Measurements from ENCODE around the gene AMPD3. TPM values are rescaled to one million over a fixed set of nuclear protein-coding genes. Genes with fewer than 3 reads are reported as not detected.
"Not testable (repeated sequence)": the region's sequence is repeated elsewhere in the genome, so short reads cannot be mapped to it uniquely, and the experiment has no call there.

Gene AMPD3
- total RNA-seq, 1 experiment from 2014 or later = 12.5 TPM

DNA sequence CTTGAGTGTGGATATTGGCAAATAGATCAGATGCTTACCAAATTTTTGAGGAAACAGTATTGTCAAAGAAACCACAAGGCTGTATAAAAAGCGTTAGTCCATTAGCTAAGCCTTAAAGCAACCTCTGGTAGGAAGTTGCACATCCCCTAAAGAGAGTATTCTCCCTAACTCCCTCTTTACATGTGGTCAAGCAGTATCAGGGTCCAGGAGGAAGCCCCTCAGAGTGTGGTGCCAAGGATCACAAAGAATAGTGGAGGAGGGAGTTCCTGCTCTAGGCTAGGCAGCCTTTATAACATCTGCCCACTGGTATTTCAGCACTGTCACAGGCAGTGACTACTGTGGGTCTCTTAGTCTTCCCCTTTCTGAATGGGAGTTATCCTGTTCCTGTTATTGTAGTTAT is 18.8 kb upstream of the AMPD3 start:
- ATAC-seq = 0 out of 2 replicates have a peak, but pooled peaks have one; percentile 60
- intact Hi-C loops (cut with micrococcal nuclease; ENCODE audit: unreplicated experiment) (no loop called here), in situ Hi-C loops (cut with HindIII; ENCODE audit: low pct_unique_long_range_greater_than_20kb, low sequenced_read_pairs) (no loop called here)
- ChIA-PET CTCF (interaction anchor here (0.7 kb wide), 1 partner anchor 22 kb away, joined by 8 read pairs; no protein-coding TSS in a partner anchor), POLR2A (no interaction called here)
- H3K27ac ChIP-seq (ENCODE audit: low read length) = no peak overlapping the region
- H3K36me3 ChIP-seq (ENCODE audit: control insufficient read depth, insufficient read depth, low read length) = no peaks in the 10 kb centered on the region
- BruUV-seq (replicated peaks) = no TSS peak
- TF ChIP-seq POLR2AphosphoS5 (IDR thresholded peaks at IDR 0.05; ENCODE audit: low read depth, low read length) (no peak), SIN3A (IDR thresholded peaks at IDR 0.05; ENCODE audit: borderline replicate concordance, insufficient read depth, low read depth, low read length) (no peak), TCF7L2 (IDR thresholded peaks at IDR 0.05; ENCODE audit: low read depth, low read length) (no peak)
- TF ChIP-seq, protein P1, sequence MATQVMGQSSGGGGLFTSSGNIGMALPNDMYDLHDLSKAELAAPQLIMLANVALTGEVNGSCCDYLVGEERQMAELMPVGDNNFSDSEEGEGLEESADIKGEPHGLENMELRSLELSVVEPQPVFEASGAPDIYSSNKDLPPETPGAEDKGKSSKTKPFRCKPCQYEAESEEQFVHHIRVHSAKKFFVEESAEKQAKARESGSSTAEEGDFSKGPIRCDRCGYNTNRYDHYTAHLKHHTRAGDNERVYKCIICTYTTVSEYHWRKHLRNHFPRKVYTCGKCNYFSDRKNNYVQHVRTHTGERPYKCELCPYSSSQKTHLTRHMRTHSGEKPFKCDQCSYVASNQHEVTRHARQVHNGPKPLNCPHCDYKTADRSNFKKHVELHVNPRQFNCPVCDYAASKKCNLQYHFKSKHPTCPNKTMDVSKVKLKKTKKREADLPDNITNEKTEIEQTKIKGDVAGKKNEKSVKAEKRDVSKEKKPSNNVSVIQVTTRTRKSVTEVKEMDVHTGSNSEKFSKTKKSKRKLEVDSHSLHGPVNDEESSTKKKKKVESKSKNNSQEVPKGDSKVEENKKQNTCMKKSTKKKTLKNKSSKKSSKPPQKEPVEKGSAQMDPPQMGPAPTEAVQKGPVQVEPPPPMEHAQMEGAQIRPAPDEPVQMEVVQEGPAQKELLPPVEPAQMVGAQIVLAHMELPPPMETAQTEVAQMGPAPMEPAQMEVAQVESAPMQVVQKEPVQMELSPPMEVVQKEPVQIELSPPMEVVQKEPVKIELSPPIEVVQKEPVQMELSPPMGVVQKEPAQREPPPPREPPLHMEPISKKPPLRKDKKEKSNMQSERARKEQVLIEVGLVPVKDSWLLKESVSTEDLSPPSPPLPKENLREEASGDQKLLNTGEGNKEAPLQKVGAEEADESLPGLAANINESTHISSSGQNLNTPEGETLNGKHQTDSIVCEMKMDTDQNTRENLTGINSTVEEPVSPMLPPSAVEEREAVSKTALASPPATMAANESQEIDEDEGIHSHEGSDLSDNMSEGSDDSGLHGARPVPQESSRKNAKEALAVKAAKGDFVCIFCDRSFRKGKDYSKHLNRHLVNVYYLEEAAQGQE (IDR thresholded peaks at IDR 0.05; ENCODE audit: insufficient read depth in 1 of 2, low read depth in 2 of 2, low read length in 1 of 2) = no peak
- TF ChIP-seq, protein P2, sequence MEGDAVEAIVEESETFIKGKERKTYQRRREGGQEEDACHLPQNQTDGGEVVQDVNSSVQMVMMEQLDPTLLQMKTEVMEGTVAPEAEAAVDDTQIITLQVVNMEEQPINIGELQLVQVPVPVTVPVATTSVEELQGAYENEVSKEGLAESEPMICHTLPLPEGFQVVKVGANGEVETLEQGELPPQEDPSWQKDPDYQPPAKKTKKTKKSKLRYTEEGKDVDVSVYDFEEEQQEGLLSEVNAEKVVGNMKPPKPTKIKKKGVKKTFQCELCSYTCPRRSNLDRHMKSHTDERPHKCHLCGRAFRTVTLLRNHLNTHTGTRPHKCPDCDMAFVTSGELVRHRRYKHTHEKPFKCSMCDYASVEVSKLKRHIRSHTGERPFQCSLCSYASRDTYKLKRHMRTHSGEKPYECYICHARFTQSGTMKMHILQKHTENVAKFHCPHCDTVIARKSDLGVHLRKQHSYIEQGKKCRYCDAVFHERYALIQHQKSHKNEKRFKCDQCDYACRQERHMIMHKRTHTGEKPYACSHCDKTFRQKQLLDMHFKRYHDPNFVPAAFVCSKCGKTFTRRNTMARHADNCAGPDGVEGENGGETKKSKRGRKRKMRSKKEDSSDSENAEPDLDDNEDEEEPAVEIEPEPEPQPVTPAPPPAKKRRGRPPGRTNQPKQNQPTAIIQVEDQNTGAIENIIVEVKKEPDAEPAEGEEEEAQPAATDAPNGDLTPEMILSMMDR (IDR thresholded peaks at IDR 0.05) = no peak
- H3K4me1 ChIP-seq (ENCODE audit: control insufficient read depth, insufficient read depth, low read length) = no peaks in the 10 kb centered on the region
- H3K4me3 ChIP-seq (ENCODE audit: low read depth in 2 of 2, low read length in 2 of 2) = no peak overlapping the region
- DNase-seq (ENCODE audit: low read depth, low spot score) = no peak
- H3K27me3 ChIP-seq (ENCODE audit: control insufficient read depth, insufficient read depth, low read length) = peaks cover 3% of the 10 kb centered on the region; the same call in 1 of the 2 replicates
- no peaks in the 10 kb centered on the region for H3K9me3 ChIP-seq (ENCODE audit: control insufficient read depth, insufficient read depth, low read depth, low read length)

DNA sequence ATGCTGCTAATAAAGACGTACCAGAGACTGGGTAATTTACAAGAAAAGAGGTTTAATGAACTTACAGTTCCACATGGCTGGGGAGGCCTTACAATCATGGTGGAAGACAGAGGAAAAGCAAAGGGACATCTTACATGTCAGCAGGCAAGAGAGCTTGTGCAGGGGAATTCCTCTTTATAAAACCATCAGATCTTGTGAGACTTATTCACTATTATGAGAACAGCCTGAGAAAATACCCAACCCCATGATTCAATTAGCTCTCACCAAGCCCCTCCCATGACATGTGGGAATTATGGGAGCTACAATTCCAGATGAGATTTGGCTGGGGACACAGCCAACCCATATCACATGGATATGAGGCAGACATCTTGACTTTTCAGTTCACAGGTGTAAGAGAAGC is 18.4 kb upstream of the AMPD3 start:
- H3K27me3 ChIP-seq (ENCODE audit: control insufficient read depth, insufficient read depth, low read length); in situ Hi-C loops (cut with HindIII; ENCODE audit: low pct_unique_long_range_greater_than_20kb, low sequenced_read_pairs); H3K27ac ChIP-seq (ENCODE audit: low read length); POLR2A ChIA-PET; DNase-seq (ENCODE audit: low read depth, low spot score); H3K4me3 ChIP-seq (ENCODE audit: low read depth in 2 of 2, low read length in 2 of 2); H3K9me3 ChIP-seq (ENCODE audit: control insufficient read depth, insufficient read depth, low read depth, low read length); intact Hi-C loops (cut with micrococcal nuclease; ENCODE audit: unreplicated experiment); CTCF ChIA-PET; BruUV-seq (replicated peaks); H3K36me3 ChIP-seq (ENCODE audit: control insufficient read depth, insufficient read depth, low read length); H3K4me1 ChIP-seq (ENCODE audit: control insufficient read depth, insufficient read depth, low read length): not testable (repeated sequence)
- ATAC-seq = 0 out of 2 replicates have a peak, but pooled peaks have one; percentile 21

GRCh38 chr11:10438458-10438857 is 16.6 kb upstream of the AMPD3 start:
- POLR2A ChIA-PET = interaction anchor here (0.6 kb wide), 1 partner anchor 133 kb away, joined by 6 read pairs; the partner anchor contains the start of gene ADM
- no peak for DNase-seq (ENCODE audit: low read depth, low spot score)
- CTCF ChIA-PET = interaction anchor here (0.9 kb wide), 1 partner anchor 16 kb away, joined by 3 read pairs; the partner anchor contains the start of gene AMPD3
- in situ Hi-C loops (cut with HindIII; ENCODE audit: low pct_unique_long_range_greater_than_20kb, low sequenced_read_pairs) = no loop called here
- TF ChIP-seq POLR2AphosphoS5 (IDR thresholded peaks at IDR 0.05; ENCODE audit: low read depth, low read length) = no peak
- no peak for TF ChIP-seq TCF7L2 (IDR thresholded peaks at IDR 0.05; ENCODE audit: low read depth, low read length)
- TF ChIP-seq, protein P2 (IDR thresholded peaks at IDR 0.05) = no peak
- Histone ChIP-seq H3K9me3 (ENCODE audit: control insufficient read depth, insufficient read depth, low read depth, low read length) (no peaks in the 10 kb centered on the region), H3K27me3 (ENCODE audit: control insufficient read depth, insufficient read depth, low read length) (no peaks in the 10 kb centered on the region), H3K36me3 (ENCODE audit: control insufficient read depth, insufficient read depth, low read length) (no peaks in the 10 kb centered on the region), H3K27ac (ENCODE audit: low read length) (no peak overlapping the region), H3K4me3 (ENCODE audit: low read depth in 2 of 2, low read length in 2 of 2) (no peak overlapping the region), H3K4me1 (ENCODE audit: control insufficient read depth, insufficient read depth, low read length) (no peaks in the 10 kb centered on the region)
- BruUV-seq (replicated peaks) = no TSS peak
- ATAC-seq = no peak
- intact Hi-C loops (cut with micrococcal nuclease; ENCODE audit: unreplicated experiment) = no loop called here

All from Panc1 (cell line).